HEK293 (cell line): ENCODE measurements around the gene ACSM6.

Experiments used
- CTCF ChIA-PET: fragments of 350-600 bp; formaldehyde crosslinking; extraction: SDS; loops from one replicate; lab custom pipeline; 2021; ENCODE audit warnings: antibody characterized with exemption; lab: Yijun Ruan, JAX
- POLR2A ChIA-PET: fragments of 300-600 bp; formaldehyde crosslinking; extraction: SDS; loops from one replicate; lab custom pipeline; 2020; ENCODE audit warnings: antibody characterized with exemption, inconsistent platforms; lab: Yijun Ruan, JAX
- H3K27ac ChIP-seq: fragments of 200-500 bp; sonication (Bioruptor generic); 2 replicates; pipeline ENCODE4 v1.5.1; 2014; ENCODE audit warnings: low read depth, low read length, control low read depth, inconsistent platforms; ENCODE audit errors: extremely low read depth
- H3K36me3 ChIP-seq, 2 experiments: fragments of 200-500 bp in 1 of 2; sonication (Bioruptor generic) in 1 of 2; 1 replicate in 1 of 2; 2 replicates in 1 of 2; pipeline ENCODE4 v1.5.1; 2014 to 2017; ENCODE audit warnings: inconsistent platforms in 2 of 2, low read length in 2 of 2; ENCODE audit not compliant: control insufficient read depth in 2 of 2, insufficient read depth in 1 of 2
- H3K4me1 ChIP-seq: fragments of 200-500 bp; sonication (Bioruptor generic); 2 replicates; pipeline ENCODE4 v1.5.1; 2014; ENCODE audit warnings: mild to moderate bottlenecking, low read length, inconsistent platforms; ENCODE audit not compliant: control insufficient read depth, insufficient read depth
- H3K4me3 ChIP-seq: 2 replicates; pipeline ENCODE4 v1.5.1; 2011; ENCODE audit warnings: low read depth, mild to moderate bottlenecking, control low read depth, low read length, moderate library complexity
- H3K9me3 ChIP-seq: fragments of 200-500 bp; sonication (Bioruptor generic); 2 replicates; pipeline ENCODE4 v1.5.1; 2014; ENCODE audit warnings: low read depth, low read length, inconsistent platforms; ENCODE audit not compliant: control insufficient read depth, insufficient read depth
- BCL6B ChIP-seq: fragments of 450-650 bp; formaldehyde crosslinking; IDR thresholded peaks from 2 replicates; pipeline ENCODE4 v1.5.1; 2017; ENCODE audit warnings: missing biosample characterization, missing genetic modification characterization
- MYNN ChIP-seq: fragments of 450-650 bp; formaldehyde crosslinking; IDR thresholded peaks from 2 replicates; pipeline ENCODE4 v1.5.1; 2016; ENCODE audit warnings: missing biosample characterization, missing genetic modification characterization, borderline replicate concordance
- SCRT2 ChIP-seq: fragments of 450-650 bp; formaldehyde crosslinking; IDR thresholded peaks from 2 replicates; pipeline ENCODE4 v1.5.1; 2016; ENCODE audit warnings: missing biosample characterization, missing genetic modification characterization
- SP3 ChIP-seq: fragments of 450-650 bp; formaldehyde crosslinking; IDR thresholded peaks from 2 replicates; pipeline ENCODE4 v1.5.1; 2016; ENCODE audit warnings: missing biosample characterization, missing genetic modification characterization
- ZBTB26 ChIP-seq: fragments of 450-650 bp; formaldehyde crosslinking; optimal IDR thresholded peaks from 2 replicates; pipeline ENCODE3; 2016; ENCODE audit warnings: missing biosample characterization, mild to moderate bottlenecking, missing genetic modification characterization
- ZFHX2 ChIP-seq: fragments of 450-650 bp; formaldehyde crosslinking; conservative IDR thresholded peaks from 2 replicates; pipeline ENCODE4 v1.5.1; 2016; ENCODE audit warnings: missing biosample characterization, missing genetic modification characterization
- ZFP37 ChIP-seq: fragments of 450-650 bp; formaldehyde crosslinking; IDR thresholded peaks from 2 replicates; pipeline ENCODE4 v1.5.1; 2016; ENCODE audit warnings: missing biosample characterization, missing genetic modification characterization
- ZNF121 ChIP-seq: fragments of 450-650 bp; formaldehyde crosslinking; IDR thresholded peaks from 2 replicates; pipeline ENCODE4 v1.5.1; 2016; ENCODE audit warnings: missing biosample characterization, missing genetic modification characterization
- ZNF214 ChIP-seq: fragments of 450-650 bp; formaldehyde crosslinking; IDR thresholded peaks from 2 replicates; pipeline ENCODE4 v1.5.1; 2017; ENCODE audit warnings: missing biosample characterization, mild to moderate bottlenecking, missing genetic modification characterization, borderline replicate concordance
- ZNF24 ChIP-seq: fragments of 450-650 bp; formaldehyde crosslinking; IDR thresholded peaks from 2 replicates; pipeline ENCODE4 v1.5.1; 2016; ENCODE audit warnings: missing biosample characterization, missing genetic modification characterization
- ZNF416 ChIP-seq: fragments of 450-650 bp; formaldehyde crosslinking; IDR thresholded peaks from 2 replicates; pipeline ENCODE4 v1.5.1; 2016; ENCODE audit warnings: missing biosample characterization, missing genetic modification characterization
- ZNF488 ChIP-seq: fragments of 450-650 bp; formaldehyde crosslinking; IDR thresholded peaks from 2 replicates; pipeline ENCODE4 v1.5.1; 2016; ENCODE audit warnings: missing biosample characterization, missing genetic modification characterization
- ZNF707 ChIP-seq: fragments of 450-650 bp; formaldehyde crosslinking; IDR thresholded peaks from 2 replicates; pipeline ENCODE4 v1.5.1; 2016; ENCODE audit warnings: missing biosample characterization, missing genetic modification characterization
- ZNF792 ChIP-seq: fragments of 450-650 bp; formaldehyde crosslinking; IDR thresholded peaks from 2 replicates; pipeline ENCODE4 v1.5.1; 2016; ENCODE audit warnings: missing biosample characterization, missing genetic modification characterization
- TF ChIP-seq, protein P1 (sequence below): fragments of 450-650 bp; formaldehyde crosslinking; IDR thresholded peaks from 2 replicates; pipeline ENCODE4 v1.5.1; 2017; ENCODE audit warnings: missing biosample characterization, mild to moderate bottlenecking, missing genetic modification characterization, moderate library complexity
- TF ChIP-seq, protein P2 (sequence below): fragments of 450-650 bp; formaldehyde crosslinking; IDR thresholded peaks from 2 replicates; pipeline ENCODE4 v1.5.1; 2016; ENCODE audit warnings: missing biosample characterization, missing genetic modification characterization
- TF ChIP-seq, protein P3 (sequence below): fragments of 450-650 bp; formaldehyde crosslinking; IDR thresholded peaks from 2 replicates; pipeline ENCODE4 v1.5.1; 2017; ENCODE audit warnings: missing biosample characterization, missing genetic modification characterization

ACSM6 gene

GRCh38 chr10:95169522-95169921 is 24.5 kb upstream of the ACSM6 start:
- TF ChIP-seq ZFHX2 (tag by site-specific recombination): no peak
- TF ChIP-seq ZBTB26 (tag by site-specific recombination): no peak
- TF ChIP-seq SP3 (tag by site-specific recombination): no peak
- TF ChIP-seq ZNF792: no peak
- TF ChIP-seq, protein P1, sequence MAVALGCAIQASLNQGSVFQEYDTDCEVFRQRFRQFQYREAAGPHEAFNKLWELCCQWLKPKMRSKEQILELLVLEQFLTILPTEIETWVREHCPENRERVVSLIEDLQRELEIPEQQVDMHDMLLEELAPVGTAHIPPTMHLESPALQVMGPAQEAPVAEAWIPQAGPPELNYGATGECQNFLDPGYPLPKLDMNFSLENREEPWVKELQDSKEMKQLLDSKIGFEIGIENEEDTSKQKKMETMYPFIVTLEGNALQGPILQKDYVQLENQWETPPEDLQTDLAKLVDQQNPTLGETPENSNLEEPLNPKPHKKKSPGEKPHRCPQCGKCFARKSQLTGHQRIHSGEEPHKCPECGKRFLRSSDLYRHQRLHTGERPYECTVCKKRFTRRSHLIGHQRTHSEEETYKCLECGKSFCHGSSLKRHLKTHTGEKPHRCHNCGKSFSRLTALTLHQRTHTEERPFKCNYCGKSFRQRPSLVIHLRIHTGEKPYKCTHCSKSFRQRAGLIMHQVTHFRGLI (tag by site-specific recombination): no peak
- TF ChIP-seq ZNF24: no peak
- TF ChIP-seq ZNF121 (tag by site-specific recombination): no peak
- TF ChIP-seq, protein P2, sequence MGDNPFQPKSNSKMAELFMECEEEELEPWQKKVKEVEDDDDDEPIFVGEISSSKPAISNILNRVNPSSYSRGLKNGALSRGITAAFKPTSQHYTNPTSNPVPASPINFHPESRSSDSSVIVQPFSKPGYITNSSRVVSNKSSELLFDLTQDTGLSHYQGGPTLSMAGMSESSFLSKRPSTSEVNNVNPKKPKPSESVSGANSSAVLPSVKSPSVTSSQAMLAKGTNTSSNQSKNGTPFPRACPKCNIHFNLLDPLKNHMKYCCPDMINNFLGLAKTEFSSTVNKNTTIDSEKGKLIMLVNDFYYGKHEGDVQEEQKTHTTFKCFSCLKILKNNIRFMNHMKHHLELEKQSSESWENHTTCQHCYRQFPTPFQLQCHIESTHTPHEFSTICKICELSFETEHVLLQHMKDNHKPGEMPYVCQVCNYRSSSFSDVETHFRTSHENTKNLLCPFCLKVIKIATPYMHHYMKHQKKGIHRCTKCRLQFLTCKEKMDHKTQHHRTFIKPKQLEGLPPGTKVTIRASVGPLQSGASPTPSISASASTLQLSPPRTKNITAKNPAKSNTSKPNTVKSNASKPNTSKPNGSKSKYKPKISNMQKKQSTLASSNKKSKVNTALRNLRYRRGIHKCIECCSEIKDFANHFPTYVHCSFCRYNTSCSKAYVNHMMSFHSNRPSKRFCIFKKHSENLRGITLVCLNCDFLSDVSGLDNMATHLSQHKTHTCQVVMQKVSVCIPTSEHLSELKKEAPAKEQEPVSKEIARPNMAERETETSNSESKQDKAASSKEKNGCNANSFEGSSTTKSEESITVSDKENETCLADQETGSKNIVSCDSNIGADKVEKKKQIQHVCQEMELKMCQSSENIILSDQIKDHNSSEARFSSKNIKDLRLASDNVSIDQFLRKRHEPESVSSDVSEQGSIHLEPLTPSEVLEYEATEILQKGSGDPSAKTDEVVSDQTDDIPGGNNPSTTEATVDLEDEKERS: no peak
- no peak for TF ChIP-seq ZFP37
- TF ChIP-seq ZNF416 (tag by site-specific recombination): no peak
- TF ChIP-seq SCRT2 (tag by site-specific recombination): no peak
- TF ChIP-seq ZNF707 (tag by site-specific recombination): no peak
- TF ChIP-seq, protein P3, sequence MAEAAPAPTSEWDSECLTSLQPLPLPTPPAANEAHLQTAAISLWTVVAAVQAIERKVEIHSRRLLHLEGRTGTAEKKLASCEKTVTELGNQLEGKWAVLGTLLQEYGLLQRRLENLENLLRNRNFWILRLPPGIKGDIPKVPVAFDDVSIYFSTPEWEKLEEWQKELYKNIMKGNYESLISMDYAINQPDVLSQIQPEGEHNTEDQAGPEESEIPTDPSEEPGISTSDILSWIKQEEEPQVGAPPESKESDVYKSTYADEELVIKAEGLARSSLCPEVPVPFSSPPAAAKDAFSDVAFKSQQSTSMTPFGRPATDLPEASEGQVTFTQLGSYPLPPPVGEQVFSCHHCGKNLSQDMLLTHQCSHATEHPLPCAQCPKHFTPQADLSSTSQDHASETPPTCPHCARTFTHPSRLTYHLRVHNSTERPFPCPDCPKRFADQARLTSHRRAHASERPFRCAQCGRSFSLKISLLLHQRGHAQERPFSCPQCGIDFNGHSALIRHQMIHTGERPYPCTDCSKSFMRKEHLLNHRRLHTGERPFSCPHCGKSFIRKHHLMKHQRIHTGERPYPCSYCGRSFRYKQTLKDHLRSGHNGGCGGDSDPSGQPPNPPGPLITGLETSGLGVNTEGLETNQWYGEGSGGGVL: no peak
- no peak for TF ChIP-seq ZNF214 (tag by site-specific recombination)
- TF ChIP-seq, all 188 proteins: peak for 0
- CTCF ChIA-PET: interaction anchor here (0.6 to 1.0 kb wide), 2 partner anchors 29 to 193 kb away, joined by 3 to 4 read pairs; no protein-coding TSS in a partner anchor
- H3K4me3 ChIP-seq: no peak overlapping the region
- no peak overlapping the region for H3K27ac ChIP-seq
- H3K9me3 ChIP-seq: no peaks in the 10 kb centered on the region
- POLR2A ChIA-PET: no interaction called here
- no peaks in the 10 kb centered on the region for H3K36me3 ChIP-seq
- H3K4me1 ChIP-seq: no peaks in the 10 kb centered on the region

DNA sequence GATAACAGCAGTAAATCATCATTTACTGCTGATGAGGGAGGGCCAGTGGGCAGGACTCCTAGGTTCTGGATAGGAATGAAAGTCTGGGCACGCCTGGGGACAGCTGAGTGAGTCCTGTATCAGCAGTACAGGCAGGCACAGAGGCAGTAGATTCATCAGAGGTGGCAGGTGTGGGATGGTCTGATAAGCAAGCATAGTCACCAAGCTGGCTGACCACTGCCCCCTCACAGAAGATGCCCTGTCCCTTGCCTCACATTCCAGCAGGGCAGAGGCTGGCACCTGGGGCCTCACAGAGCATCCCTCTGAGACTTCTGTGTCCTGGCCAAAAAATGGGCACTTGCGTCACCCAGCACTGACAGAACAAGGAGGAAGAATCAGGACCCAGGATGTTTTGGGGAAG is 23.2 kb upstream of the ACSM6 start:
- H3K4me1 ChIP-seq: no peaks in the 10 kb centered on the region
- TF ChIP-seq MYNN (tag by site-specific recombination): no peak
- no peak for TF ChIP-seq ZNF488 (tag by site-specific recombination)
- no peak for TF ChIP-seq BCL6B
- TF ChIP-seq, all 188 proteins: peak for 0
- H3K27ac ChIP-seq: no peak overlapping the region
- ChIA-PET CTCF (interaction anchor here (1.2 kb wide), 1 partner anchor 203 kb away, joined by 3 read pairs; no protein-coding TSS in a partner anchor), POLR2A (interaction anchor here (0.5 kb wide), 1 partner anchor 106 kb away, joined by 3 read pairs; no protein-coding TSS in a partner anchor)
- no peaks in the 10 kb centered on the region for H3K36me3 ChIP-seq
- H3K4me3 ChIP-seq: no peak overlapping the region
- no peaks in the 10 kb centered on the region for H3K9me3 ChIP-seq
